DOHH2 (cell line): Measurements from ENCODE around the gene ONECUT1.
A peak's percentile ranks its signal among the peaks of the same experiment; 100 is the strongest.

Experiments used
- H3F3A ChIP-seq: fragments of 200-600 bp; sonication (generic), shearing (Covaris generic); 2 replicates; pipeline ENCODE4 v1.6.0; 2016; ENCODE audit warnings: antibody characterized with exemption, mild to moderate bottlenecking; ENCODE audit not compliant: control insufficient read depth, insufficient read depth
- H3K27ac ChIP-seq: fragments of 200-600 bp; sonication (generic); 2 replicates; pipeline ENCODE4 v1.5.1; 2014; ENCODE audit warnings: low read depth, mild to moderate bottlenecking, low read length, moderate library complexity
- H3K27me3 ChIP-seq: fragments of 200-600 bp; sonication (generic); 2 replicates; pipeline ENCODE4 v1.6.1; 2014; ENCODE audit warnings: mild to moderate bottlenecking, low read length, mixed read lengths; ENCODE audit not compliant: control insufficient read depth
- H3K36me3 ChIP-seq: fragments of 200-600 bp; sonication (generic); 2 replicates; pipeline ENCODE4 v1.6.1; 2014; ENCODE audit warnings: mild to moderate bottlenecking, low read length, moderate library complexity, mixed read lengths; ENCODE audit not compliant: control insufficient read depth
- H3K4me1 ChIP-seq: fragments of 200-600 bp; sonication (generic); 2 replicates; pipeline ENCODE4 v1.6.1; 2014; ENCODE audit warnings: mild to moderate bottlenecking, low read length, mixed read lengths; ENCODE audit not compliant: control insufficient read depth
- H3K4me2 ChIP-seq: fragments of 200-600 bp; sonication (generic); 2 replicates; pipeline ENCODE4 v1.6.0; 2014; ENCODE audit warnings: mild to moderate bottlenecking, low read length, moderate library complexity
- H3K4me3 ChIP-seq: fragments of 200-600 bp; sonication (generic); 2 replicates; pipeline ENCODE4 v1.5.1; 2014; ENCODE audit warnings: mild to moderate bottlenecking, low read length, mixed read lengths
- H3K79me2 ChIP-seq: fragments of 200-600 bp; sonication (generic); 2 replicates; pipeline ENCODE4 v1.6.1; 2014; ENCODE audit warnings: mild to moderate bottlenecking, low read length, mixed read lengths; ENCODE audit not compliant: control insufficient read depth
- H3K9me2 ChIP-seq: fragments of 200-600 bp; sonication (generic); replicated peaks from 2 replicates; pipeline ENCODE4 v1.6.1; 2014; ENCODE audit warnings: mild to moderate bottlenecking, low read length, mixed read lengths; ENCODE audit not compliant: control insufficient read depth
- H3K9me3 ChIP-seq: fragments of 200-600 bp; sonication (generic); 2 replicates; pipeline ENCODE4 v1.6.1; 2014; ENCODE audit warnings: antibody characterized with exemption, low read length, mixed read lengths; ENCODE audit not compliant: control insufficient read depth, insufficient read depth
- H4K20me1 ChIP-seq: fragments of 200-600 bp; sonication (generic); 2 replicates; pipeline ENCODE4 v1.6.0; 2014; ENCODE audit warnings: low read depth, mild to moderate bottlenecking, antibody characterized with exemption, low read length, moderate library complexity; ENCODE audit not compliant: control insufficient read depth, insufficient read depth
- EZH2phosphoT487 ChIP-seq: fragments of 200-600 bp; sonication (generic); IDR thresholded peaks from 2 replicates; pipeline ENCODE4 v1.6.1; 2017; ENCODE audit warnings: borderline replicate concordance, mild to moderate bottlenecking, antibody characterized with exemption, low read length, moderate library complexity, mixed read lengths
- TF ChIP-seq, protein P1 (sequence below): fragments of 200-600 bp; sonication (generic); IDR thresholded peaks from one replicate; pipeline ENCODE4 v1.5.1; 2014; ENCODE audit warnings: antibody characterized with exemption, mild to moderate bottlenecking, low read depth, low read length; ENCODE audit not compliant: poor library complexity, severe bottlenecking

Gene ONECUT1

DNA sequence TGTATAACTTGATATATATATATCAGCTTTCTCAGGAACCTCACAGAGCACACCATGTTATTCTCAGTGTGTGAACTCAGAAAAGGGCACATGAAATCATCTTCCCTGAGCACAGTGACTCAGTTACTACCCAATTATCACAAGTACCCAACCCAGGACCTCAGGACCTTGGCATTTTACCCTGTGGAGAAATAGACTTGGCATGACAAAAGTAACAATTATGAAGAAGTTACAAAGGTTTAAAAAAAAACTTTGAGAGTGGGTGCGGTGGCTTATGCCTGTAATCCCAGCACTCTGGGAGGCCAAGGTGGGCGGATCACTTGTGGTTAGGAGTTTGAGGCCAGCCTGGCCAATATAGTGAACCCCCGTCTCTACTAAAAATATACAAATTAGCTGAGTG lies 52.4 kb downstream of the ONECUT1 start:
- Histone ChIP-seq H3K36me3 (no peaks in the 10 kb centered on the region), H3K27me3 (no peaks in the 10 kb centered on the region; the same call in 1 of the 2 replicates), H3K4me3 (no peak overlapping the region), H3K9me2 (no peaks in the 10 kb centered on the region), H3F3A (no peaks in the 10 kb centered on the region), H3K27ac (no peak overlapping the region), H3K4me2 (no peak overlapping the region), H3K4me1 (peaks cover 7% of the 10 kb centered on the region), H3K79me2 (no peaks in the 10 kb centered on the region), H3K9me3 (no peaks in the 10 kb centered on the region), H4K20me1 (no peaks in the 10 kb centered on the region)
- TF ChIP-seq, protein P1, sequence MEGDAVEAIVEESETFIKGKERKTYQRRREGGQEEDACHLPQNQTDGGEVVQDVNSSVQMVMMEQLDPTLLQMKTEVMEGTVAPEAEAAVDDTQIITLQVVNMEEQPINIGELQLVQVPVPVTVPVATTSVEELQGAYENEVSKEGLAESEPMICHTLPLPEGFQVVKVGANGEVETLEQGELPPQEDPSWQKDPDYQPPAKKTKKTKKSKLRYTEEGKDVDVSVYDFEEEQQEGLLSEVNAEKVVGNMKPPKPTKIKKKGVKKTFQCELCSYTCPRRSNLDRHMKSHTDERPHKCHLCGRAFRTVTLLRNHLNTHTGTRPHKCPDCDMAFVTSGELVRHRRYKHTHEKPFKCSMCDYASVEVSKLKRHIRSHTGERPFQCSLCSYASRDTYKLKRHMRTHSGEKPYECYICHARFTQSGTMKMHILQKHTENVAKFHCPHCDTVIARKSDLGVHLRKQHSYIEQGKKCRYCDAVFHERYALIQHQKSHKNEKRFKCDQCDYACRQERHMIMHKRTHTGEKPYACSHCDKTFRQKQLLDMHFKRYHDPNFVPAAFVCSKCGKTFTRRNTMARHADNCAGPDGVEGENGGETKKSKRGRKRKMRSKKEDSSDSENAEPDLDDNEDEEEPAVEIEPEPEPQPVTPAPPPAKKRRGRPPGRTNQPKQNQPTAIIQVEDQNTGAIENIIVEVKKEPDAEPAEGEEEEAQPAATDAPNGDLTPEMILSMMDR, result no peak
- TF ChIP-seq EZH2phosphoT487, result no peak

DNA sequence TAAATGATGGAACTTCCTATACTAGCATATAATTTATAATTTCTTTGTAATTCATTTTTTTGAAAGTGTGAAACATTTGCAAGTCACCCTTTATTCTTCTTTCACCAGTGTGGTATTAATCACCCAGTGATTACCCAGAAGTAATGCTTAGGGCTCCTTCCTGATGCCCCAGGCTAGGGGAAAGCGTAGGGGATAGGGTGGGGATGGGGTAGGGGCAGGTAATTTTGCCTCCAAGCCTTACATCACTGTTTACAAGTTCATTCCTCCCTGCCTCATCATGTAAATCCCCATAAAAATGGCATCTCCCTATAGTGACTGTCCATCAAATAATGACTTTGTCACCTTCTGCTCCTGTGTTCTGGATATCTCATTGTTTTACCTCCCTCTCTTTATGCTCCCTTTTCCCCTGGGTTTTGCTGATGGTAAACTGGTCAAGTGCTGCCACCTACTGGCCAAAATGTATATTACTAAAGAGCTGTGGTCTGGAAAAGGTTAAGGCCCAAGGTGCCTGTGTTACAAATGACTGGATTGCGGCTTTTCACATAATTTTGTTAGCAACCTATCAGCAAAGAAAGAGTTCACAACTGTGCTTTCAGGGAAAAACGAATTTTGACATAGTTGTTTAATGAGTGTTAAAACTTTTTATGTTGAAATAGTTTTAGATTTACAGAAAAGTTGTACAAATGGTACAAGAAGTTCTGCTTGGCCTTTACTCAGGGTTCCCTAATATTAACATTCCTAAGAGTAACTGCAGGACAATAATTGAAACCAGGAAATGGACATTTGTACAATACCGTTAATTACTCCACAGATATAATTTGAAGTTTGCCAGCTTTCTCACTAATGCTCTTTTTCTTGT lies 54.7 kb downstream of the ONECUT1 start:
- Histone ChIP-seq H3K27ac (no peak overlapping the region), H3F3A (peaks cover 6% of the 10 kb centered on the region; the same call in 1 of the 2 replicates), H3K27me3 (no peaks in the 10 kb centered on the region; the same call in 1 of the 2 replicates), H3K4me3 (no peak overlapping the region), H3K79me2 (no peaks in the 10 kb centered on the region), H3K4me2 (no peak overlapping the region), H3K9me2 (no peaks in the 10 kb centered on the region), H4K20me1 (no peaks in the 10 kb centered on the region), H3K9me3 (no peaks in the 10 kb centered on the region), H3K36me3 (no peaks in the 10 kb centered on the region), H3K4me1 (peaks cover 29% of the 10 kb centered on the region)
- no peak for TF ChIP-seq EZH2phosphoT487
- TF ChIP-seq, protein P1, result peak; percentile 80

- no peak for TF ChIP-seq EZH2phosphoT487
- TF ChIP-seq, protein P1, result no peak
- no peak overlapping the region for H3K4me2 ChIP-seq
- no peaks in the 10 kb centered on the region for H3K9me3 ChIP-seq
- H3K4me3 ChIP-seq, result no peak overlapping the region
- H3K36me3 ChIP-seq, result no peaks in the 10 kb centered on the region
- H3K9me2 ChIP-seq, result no peaks in the 10 kb centered on the region
- H3K79me2 ChIP-seq, result no peaks in the 10 kb centered on the region
- peaks cover 6% of the 10 kb centered on the region; the same call in 1 of the 2 replicates for H3F3A ChIP-seq
- H3K4me1 ChIP-seq, result peaks cover 40% of the 10 kb centered on the region
- no peaks in the 10 kb centered on the region for H4K20me1 ChIP-seq
- no peaks in the 10 kb centered on the region; the same call in 1 of the 2 replicates for H3K27me3 ChIP-seq
- H3K27ac ChIP-seq, result no peak overlapping the region
These were observed 55.8 kb downstream of the ONECUT1 start for GRCh38 chr15:52734329-52734728.
